ENCODE results near the gene SYT2.
"Not testable (repeated sequence)": the region's sequence is repeated elsewhere in the genome, so short reads cannot be mapped to it uniquely, and the experiment has no call there.

SYT2 gene

GRCh38 chr1:202567738-202568137, 142.5 kb downstream of the SYT2 start:
- no peak for DNase-seq

GRCh38 chr1:202565890-202566602, 144.2 kb downstream of the SYT2 start:
- DNase-seq: peak in 1 of 5 experiments; percentile 44

DNA sequence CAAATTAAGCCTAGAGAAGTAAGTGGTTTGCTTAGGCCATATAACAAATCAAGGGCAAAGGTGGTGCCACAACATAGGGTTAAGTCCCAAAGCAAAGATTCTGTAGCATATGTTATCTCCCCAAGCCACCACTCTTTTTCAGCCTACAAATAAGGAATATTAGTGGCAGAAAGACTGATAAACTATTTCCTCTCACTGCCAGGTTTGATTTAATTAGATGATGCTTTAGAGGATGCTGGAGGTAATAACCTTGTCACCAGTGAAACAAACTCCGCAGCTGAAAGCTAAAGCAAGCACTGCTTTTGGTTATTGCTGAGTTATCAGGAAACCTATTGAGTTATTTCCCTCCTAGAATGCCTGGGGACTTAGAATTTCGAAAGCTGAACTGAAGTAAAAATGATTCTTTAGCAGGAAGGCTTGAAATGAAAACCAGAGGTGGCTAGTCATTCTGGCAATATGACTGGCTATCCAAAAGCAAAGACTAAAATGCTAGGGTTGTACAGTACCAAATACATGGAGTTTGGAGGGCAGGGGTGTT, 145.2 kb downstream of the SYT2 start:
- peak in 1 of 5 experiments; percentile 26 for DNase-seq

GRCh38 chr1:202563818-202564217, 146.4 kb downstream of the SYT2 start:
- DNase-seq: no peak

DNA sequence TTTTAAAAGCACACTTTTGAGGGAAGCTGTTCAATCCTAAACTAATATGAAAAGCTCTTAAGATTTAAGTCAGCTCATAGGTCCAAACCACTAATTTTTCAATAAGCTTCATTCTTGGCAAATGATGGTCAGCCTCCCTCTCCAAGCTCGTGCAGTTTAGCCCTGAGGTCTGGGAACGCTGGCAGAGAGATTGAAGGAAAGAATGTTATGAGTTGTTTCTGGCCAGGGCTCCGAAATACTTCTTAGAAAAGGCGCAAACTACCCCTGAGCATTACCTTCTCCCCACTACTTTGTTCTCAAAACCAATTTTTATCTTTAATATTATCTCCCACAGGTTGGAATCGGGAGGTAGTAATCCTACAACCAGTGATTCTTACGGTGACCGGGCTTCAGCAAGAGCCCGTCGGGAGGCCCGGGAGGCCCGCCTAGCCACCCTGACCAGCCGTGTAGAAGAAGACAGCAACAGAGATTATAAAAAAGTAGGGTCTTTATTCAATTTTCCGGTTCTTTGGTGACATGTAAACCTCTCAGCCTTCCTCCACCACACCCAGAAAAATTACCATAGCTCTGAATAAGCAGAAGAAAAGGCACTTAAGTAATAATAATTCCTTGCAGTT, 147.7 kb downstream of the SYT2 start:
- DNase-seq: no peak

GRCh38 chr1:202561726-202562443, 148.4 kb downstream of the SYT2 start:
- DNase-seq: peak in 1 of 5 experiments; percentile 40

DNA sequence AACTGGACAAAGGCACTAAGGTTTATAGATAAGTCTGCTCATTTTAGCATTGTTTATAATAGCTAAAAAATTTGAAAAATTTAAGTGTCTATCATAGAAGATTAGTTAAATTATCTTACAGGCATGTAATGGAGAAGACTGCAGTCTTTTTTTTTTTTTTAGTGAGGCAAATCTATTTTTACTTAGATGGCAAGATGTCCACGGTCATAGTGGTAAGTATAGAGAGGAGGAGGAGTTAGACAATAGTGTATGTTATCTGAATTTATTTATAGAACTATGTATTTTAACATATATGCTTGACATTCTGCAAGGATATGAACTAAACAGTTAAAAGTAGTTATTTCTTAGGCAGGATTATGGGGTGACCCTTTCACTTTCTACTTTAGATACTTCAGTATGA, 149.0 kb downstream of the SYT2 start:
- no peak for DNase-seq

DNA sequence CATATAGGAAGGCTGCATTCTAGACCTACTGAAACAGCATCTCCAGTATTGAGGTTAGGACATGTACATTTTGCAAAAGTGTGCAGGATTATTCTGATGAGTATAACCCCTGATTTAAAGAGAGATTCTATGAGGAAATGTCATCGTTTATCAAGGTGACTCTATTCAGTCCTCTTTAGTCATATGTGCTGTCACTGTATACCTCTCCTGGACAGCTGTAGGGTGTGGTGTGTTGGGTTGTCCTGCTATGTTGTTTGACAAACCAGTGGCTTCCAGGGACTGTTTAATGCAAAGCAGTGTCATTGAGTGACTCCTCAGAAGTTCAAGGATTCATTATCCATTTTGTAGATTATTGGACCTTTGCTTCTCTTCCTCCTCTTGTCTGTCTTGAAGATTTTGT, 152.6 kb downstream of the SYT2 start:
- DNase-seq: not testable (repeated sequence)

- not testable (repeated sequence) for DNase-seq
Observed at GRCh38 chr1:202556037-202556436, 154.2 kb downstream of the SYT2 start.

- not testable (repeated sequence) for DNase-seq
Observed at GRCh38 chr1:202554619-202555018, 155.6 kb downstream of the SYT2 start.

DNA sequence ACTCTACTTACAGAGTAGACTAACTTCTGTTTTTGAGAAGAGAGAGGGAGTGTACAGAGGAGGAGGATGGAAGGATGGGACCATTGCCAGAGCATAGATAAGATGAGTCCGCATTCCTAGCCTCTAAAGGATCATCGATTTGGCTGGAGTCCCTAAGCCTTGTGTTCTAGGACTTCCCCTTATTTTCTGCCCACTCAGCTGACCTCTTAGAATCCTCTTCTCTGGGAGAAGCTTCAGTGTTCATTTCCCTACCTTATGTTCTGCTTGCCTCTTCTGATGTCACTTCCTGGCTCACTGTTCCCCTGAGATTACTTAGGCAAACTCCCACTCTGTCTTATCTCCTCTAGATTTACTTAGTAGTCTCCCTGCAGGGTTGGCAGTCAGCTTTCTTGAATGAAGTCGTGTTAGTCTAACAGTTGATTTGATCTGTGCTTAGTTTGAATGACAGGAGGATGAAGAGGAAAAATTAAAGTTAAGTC, 156.7 kb downstream of the SYT2 start:
- no peak for DNase-seq

- DNase-seq: not testable (repeated sequence)
Observed at GRCh38 chr1:202553078-202553477, 157.2 kb downstream of the SYT2 start.

DNA sequence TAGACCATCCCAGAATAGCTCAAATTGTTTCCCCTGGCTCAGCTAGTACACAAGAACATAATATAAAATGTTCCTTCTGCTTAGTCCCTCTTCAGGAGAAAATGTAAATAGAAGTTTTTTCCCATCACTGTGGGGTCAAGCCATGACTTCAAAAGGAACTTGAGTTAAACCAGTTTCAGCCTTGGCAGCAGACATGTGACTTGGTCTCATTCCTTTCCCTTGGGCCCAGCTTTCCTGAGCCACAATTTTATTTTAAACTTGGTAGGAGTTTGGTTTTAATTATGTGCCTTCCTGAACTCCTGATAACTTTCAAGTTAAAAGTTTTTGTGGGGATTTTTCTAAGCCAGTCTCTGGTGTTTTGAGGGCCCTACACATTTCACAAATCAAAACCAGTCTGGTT, 157.6 kb downstream of the SYT2 start:
- not testable (repeated sequence) for DNase-seq

DNA sequence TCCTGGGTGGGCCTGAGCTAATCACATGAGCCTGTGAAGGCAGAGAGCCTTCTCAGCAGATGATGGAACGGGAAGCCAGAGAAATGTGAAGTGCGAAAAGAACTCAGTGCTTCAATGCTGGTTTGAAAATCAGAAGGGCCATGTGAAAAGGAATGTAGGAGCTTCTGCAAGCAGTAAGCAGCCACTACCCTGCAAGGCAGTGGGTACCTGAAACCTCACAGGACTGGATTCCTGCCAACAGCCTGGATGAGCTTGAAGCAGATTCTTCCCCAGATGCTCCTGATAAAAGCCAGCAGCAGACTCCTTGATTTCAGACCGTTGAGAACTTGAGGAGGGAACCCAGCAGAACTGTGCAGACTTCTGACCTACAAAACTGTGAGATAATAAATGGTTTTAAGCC, 158.6 kb downstream of the SYT2 start:
- no peak for DNase-seq

- not testable (repeated sequence) for DNase-seq
Observed at GRCh38 chr1:202550088-202550487, 160.2 kb downstream of the SYT2 start.

- DNase-seq: no peak
Observed at GRCh38 chr1:202547215-202547614, 163.0 kb downstream of the SYT2 start.

GRCh38 chr1:202546796-202547195, 163.5 kb downstream of the SYT2 start:
- DNase-seq: not testable (repeated sequence)

DNA sequence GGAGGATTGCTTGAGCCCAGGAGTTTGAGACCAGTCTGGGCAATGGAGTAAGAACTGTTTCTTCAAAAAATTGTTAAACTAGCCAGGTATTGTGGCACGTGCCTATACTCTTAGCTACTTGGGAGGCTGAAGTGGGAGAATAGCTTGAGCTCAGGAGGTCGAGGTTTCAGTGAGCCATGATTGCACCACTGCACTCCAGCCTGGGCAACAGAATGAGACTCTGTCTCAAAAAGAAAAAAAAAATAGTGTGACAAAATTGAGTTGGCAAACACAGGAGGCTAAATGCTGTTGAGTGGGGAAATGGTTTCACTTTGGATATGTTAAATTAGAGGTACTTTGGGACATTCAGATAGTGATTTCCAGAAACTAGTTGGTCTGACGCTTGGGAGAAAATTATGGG, 163.9 kb downstream of the SYT2 start:
- DNase-seq: not testable (repeated sequence)

- DNase-seq: not testable (repeated sequence)
Observed at GRCh38 chr1:202545647-202546303, 164.5 kb downstream of the SYT2 start.

DNA sequence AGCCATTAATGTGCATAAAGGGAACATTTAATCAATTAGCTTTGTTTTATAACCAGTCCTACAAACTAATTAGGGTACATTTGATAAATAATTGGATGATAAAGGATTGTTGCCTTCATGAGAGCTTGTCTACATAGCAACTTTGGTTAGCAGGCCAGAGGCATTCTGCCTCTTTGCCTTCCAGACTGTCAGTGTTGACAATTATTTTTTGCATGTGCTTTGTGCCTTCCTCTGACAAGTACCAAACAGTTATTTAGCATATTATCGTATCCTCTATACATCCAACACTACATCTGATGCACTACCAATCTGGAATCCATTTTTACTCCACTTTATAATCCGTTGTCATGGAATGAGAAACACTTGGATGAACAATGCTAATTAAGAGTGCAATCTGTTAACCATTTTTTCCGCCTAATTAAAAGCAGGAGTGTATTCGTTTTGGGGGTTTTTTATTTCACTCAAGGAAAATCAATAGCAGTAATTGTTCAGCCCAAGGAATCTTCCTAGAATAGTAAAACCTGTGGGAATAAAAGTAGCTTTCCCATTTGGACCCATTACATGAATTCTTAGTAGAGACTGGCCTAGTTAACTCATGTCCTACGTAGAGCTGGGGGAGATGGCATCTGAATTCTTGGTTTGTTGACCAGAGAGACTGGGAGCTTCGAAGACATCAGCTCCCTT, 165.3 kb downstream of the SYT2 start:
- DNase-seq: not testable (repeated sequence)

DNA sequence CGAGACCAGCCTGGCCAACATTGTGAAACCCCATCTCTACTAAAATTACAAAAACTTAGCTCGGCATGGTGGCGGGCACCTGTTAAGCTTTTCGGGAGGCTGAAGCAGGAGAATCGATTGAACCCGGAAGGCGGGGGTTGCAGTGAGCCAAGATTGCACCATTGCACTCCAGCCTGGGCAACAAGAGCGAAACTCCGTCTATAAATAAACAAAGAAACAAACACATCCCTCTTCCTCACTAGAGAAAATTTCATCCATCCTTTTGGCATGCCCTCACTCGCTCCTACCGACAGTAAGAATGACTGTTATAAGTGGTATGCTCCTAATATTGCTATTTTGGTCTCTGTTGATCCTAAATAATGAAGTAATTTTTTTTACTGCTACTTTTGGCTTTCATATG, 166.7 kb downstream of the SYT2 start:
- not testable (repeated sequence) for DNase-seq

DNA sequence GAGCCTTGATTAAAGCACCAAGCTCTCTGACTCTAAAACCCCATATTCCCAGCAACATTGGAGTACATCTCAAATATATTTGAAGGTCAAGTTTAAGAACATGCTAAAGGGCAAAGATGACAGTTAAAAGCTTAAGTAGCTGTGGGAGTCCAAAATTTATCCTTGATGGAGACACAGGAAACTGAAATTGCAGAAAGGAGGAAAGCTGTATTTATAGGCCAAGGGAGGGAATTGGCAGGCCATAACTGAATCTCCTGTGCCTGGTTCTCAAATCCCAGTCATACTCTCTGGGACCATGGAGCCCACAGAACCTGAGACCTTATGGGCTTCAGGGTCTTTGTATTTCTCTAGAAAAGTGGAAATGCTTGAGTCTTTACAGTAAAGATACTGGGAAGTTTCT, 167.8 kb downstream of the SYT2 start:
- DNase-seq: not testable (repeated sequence)
